HG03039 (cell line): ENCODE results near the gene RBM20.
"Not testable (repeated sequence)": the region's sequence is repeated elsewhere in the genome, so short reads cannot be mapped to it uniquely, and the experiment has no call there.

Experiments
- ATAC-seq: cut with Tn5 transposase; IDR thresholded peaks from one replicate; pipeline ENCODE4 v1.9.1; 2021; ENCODE audit warnings: mild to moderate bottlenecking, moderate library complexity; ENCODE audit not compliant: unreplicated experiment

The RBM20 gene

GRCh38 chr10:110758128-110758765, 114.1 kb downstream of the RBM20 start:
- ATAC-seq, result no peak

DNA sequence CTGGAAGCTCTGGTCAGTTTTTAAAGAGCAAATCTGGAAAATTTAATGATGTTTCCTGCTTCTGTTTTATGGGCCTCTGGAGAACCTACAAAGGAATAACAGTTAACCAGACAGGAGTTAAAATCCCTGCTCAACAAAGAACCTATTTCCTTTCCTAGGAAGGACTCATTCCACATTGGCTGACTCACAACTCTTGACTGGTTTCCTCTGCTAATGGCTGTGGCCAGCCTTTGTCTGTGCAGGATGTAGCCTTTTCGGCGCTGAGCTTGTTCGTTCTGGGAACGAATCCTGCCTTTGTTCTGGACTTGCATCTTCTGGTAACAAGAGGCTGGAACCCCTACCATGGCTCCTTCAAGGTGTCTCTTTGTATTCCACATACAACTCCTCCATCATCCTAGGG, 114.8 kb downstream of the RBM20 start:
- no peak for ATAC-seq

- no peak for ATAC-seq
These were observed 115.4 kb downstream of the RBM20 start for GRCh38 chr10:110759523-110759922.

- no peak for ATAC-seq
These were observed 118.1 kb downstream of the RBM20 start for GRCh38 chr10:110762109-110762848.

- no peak for ATAC-seq
These were observed 118.7 kb downstream of the RBM20 start for GRCh38 chr10:110762849-110763211.

DNA sequence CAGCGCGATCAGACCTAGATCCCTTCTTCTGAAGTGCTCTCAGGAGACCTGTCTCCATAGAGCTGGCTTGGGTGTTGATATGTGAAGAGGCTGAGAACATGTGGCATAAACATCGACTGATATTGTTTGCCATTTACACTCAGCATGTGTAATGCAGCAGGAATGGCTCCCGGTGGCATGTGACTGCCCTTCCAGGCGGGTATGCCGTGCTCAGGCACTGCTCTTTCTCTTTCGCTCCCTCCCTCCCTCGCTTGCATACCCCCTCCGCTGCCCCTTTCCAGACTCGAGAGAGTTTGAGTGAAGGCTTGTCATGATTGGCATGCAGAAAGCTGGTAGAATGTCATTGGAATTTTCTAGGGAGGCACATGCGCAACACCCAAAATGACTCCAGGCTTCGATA, 120.2 kb downstream of the RBM20 start:
- no peak for ATAC-seq

- no peak for ATAC-seq
These were observed 120.8 kb downstream of the RBM20 start for GRCh38 chr10:110764793-110765512.

- ATAC-seq, result no peak
These were observed 121.6 kb downstream of the RBM20 start for GRCh38 chr10:110765513-110766319.

DNA sequence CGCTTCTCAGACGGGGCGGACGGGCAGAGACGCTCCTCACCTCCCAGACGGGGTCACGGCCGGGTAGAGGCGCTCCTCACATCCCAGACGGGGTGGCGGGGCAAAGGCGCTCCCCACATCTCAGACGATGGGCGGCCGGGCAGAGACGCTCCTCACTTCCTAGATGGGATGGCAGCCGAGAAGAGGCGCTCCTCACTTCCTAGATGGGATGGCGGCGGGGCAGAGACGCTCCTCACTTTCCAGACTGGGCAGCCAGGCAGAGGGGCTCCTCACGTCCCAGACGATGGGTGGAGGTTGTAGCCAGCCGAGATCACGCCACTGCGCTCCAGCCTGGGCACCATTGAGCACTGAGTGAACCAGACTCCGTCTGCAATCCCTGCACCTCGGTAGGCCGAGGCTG, 123.5 kb downstream of the RBM20 start:
- not testable (repeated sequence) for ATAC-seq

- ATAC-seq, result no peak
These were observed 126.1 kb downstream of the RBM20 start for GRCh38 chr10:110770243-110770642.

GRCh38 chr10:110771486-110771885, 127.3 kb downstream of the RBM20 start:
- no peak for ATAC-seq

GRCh38 chr10:110771991-110772390, 127.9 kb downstream of the RBM20 start:
- no peak for ATAC-seq

GRCh38 chr10:110772454-110773025, 128.4 kb downstream of the RBM20 start:
- no peak for ATAC-seq

GRCh38 chr10:110773693-110774068, 129.5 kb downstream of the RBM20 start:
- ATAC-seq, result no peak

- peak; percentile 96 for ATAC-seq
These were observed 130.2 kb downstream of the RBM20 start for GRCh38 chr10:110774069-110775019.

DNA sequence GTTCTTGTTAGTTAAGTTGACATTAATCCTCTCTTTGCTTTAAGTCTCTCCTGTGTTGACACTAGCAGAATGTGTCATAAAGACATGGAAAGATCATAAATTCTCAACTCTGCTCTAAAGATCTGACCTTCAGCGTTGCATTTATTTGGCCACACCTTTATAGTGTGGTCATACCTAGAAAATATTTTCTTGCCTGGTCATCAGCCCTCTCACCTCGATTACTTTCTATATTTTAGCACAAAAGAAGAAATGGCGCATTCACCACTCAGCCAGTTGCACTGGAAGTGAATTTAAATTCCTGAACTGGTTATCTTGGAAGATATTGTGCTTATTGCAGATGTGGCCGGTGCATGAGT, 130.9 kb downstream of the RBM20 start:
- no peak for ATAC-seq

- ATAC-seq, result no peak
These were observed 131.3 kb downstream of the RBM20 start for GRCh38 chr10:110775406-110775805.

GRCh38 chr10:110777017-110777416, 132.9 kb downstream of the RBM20 start:
- ATAC-seq, result no peak

GRCh38 chr10:110777661-110778060, 133.5 kb downstream of the RBM20 start:
- ATAC-seq, result no peak

- ATAC-seq, result no peak
These were observed 134.1 kb downstream of the RBM20 start for GRCh38 chr10:110778211-110778610.
